ENCODE measurements around the gene ARSA. TPM values are rescaled to one million over a fixed set of nuclear protein-coding genes. Genes with fewer than 3 reads are reported as not detected.

Gene ARSA
- total RNA-seq, 4 donors from 2014 or later = 8.8 to 17.8 (median 10.2) TPM

DNA sequence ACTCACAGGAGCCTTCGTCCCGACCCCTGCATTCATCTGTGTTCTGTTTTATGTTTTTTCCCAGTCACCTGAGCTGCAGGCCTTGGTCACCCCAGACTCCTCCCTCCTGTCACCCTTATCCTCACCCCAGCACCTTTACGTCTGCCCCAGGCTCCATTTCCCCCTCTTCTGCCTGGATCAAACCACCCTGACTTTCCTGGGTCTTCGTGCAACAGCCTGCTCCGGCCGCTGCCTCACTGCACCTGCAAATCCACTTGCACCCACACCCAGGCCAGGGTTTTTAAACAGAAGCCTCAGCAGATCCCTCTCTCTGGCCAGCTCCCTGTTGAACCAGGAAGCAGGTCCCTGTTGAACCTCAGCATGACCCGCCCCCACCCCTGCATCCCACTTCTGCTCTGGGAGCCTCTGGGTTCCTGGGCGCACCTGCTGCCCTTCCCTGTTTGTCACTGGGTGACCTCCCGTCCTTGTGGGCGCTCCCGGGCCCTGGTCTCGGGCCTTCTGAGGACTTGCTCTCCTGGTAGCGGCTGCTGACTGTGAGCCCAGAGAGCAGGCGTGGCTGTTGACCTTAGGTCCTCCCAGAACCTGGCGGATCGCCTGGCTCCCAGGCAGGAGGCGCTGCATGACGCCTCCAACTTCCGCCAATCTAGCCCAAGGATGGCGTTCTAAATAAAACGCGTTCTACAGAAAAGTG is 14.5 kb downstream of the ARSA start:
- DNase-seq = peak; percentile 40 to 64
- no peaks in the 10 kb centered on the region for H3K9me3 ChIP-seq
- H3K27ac ChIP-seq = peak overlapping the region in 2 of 4 donors; percentile 8 to 45
- TF ChIP-seq, protein P1, sequence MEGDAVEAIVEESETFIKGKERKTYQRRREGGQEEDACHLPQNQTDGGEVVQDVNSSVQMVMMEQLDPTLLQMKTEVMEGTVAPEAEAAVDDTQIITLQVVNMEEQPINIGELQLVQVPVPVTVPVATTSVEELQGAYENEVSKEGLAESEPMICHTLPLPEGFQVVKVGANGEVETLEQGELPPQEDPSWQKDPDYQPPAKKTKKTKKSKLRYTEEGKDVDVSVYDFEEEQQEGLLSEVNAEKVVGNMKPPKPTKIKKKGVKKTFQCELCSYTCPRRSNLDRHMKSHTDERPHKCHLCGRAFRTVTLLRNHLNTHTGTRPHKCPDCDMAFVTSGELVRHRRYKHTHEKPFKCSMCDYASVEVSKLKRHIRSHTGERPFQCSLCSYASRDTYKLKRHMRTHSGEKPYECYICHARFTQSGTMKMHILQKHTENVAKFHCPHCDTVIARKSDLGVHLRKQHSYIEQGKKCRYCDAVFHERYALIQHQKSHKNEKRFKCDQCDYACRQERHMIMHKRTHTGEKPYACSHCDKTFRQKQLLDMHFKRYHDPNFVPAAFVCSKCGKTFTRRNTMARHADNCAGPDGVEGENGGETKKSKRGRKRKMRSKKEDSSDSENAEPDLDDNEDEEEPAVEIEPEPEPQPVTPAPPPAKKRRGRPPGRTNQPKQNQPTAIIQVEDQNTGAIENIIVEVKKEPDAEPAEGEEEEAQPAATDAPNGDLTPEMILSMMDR (IDR thresholded peaks at IDR 0.05 in 4 of 5, conservative IDR thresholded peaks at IDR 0.05 in 1 of 5) = no peak
- TF ChIP-seq POLR2A (IDR thresholded peaks at IDR 0.05) = no peak
- no peaks in the 10 kb centered on the region for H3K4me1 ChIP-seq
- intact Hi-C loops (cut with DNase I; ENCODE audit: low total_unique reads) (no loop called here), in situ Hi-C loops (cut with MboI; ENCODE audit: low sequenced_read_pairs in 4 of 4) (no loop called here)
- no peaks in the 10 kb centered on the region for H3K27me3 ChIP-seq
- no peak overlapping the region for H3K4me3 ChIP-seq
- no peaks in the 10 kb centered on the region for H3K36me3 ChIP-seq
- ATAC-seq = peak; percentile 63 to 64

DNA sequence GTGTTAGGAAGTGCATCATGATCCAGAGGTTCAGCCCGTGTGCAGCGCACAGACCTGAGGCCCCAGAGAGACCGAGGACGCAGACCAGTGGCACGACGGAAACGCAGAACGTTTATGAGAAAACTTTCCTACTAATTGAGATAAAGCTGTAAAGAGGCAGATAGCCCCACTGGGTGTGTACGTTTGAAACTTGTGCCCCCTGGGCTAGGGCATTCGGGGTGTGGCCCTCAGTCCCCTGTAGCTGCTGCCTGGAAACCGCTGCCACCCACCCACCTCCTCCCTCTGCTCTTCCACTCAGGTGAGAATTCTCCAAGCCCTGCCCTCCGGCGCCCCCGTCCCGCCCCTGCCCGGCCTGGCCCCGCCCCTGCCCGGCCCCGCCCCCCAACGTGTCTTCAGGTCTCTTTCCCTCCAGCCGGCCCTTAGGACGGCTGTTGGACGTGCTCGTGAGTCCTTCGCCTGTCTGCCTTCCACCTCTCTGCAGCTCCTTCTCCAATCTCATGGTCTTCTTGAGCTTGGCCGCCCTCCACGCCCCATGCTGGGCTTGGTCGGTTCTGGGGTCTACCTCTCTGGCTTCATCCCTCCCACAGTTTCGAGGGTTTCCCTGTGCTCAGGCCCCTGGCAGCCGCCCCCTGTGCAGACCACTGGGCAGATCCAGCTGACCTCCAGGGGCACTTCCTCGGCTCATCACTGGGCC is 15.3 kb downstream of the ARSA start:
- DNase-seq = no peak
- ATAC-seq = peak in 1 of 2 donors; percentile 46

DNA sequence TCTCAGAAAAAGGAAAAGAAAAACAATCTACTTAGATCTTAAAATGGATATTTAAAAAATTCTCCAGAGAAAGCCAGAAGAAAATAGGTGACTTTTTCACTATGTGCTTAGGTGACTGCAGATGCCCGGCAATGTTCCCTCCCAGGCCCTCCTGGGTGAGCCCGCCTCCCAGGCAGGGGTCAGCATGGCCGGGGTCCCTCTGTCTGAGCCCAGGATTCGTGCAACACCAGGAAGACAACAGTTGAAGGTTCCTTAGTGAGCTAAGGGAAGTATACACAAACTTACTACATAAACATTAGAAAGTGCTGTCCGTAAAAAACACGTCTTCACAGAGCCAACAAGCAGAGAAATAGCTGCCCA is 15.8 kb downstream of the ARSA start:
- Histone ChIP-seq H3K9me3 (no peaks in the 10 kb centered on the region), H3K4me1 (no peaks in the 10 kb centered on the region), H3K4me3 (no peak overlapping the region), H3K36me3 (no peaks in the 10 kb centered on the region), H3K27ac (no peak overlapping the region), H3K27me3 (peaks cover 0 to 4% (median under 1%) of the 10 kb centered on the region in 3 donors)
- intact Hi-C loops (cut with DNase I; ENCODE audit: low total_unique reads) (no loop called here), in situ Hi-C loops (cut with MboI; ENCODE audit: low sequenced_read_pairs in 4 of 4) (no loop called here)
- no peak for TF ChIP-seq POLR2A (IDR thresholded peaks at IDR 0.05)
- TF ChIP-seq, protein P1 (IDR thresholded peaks at IDR 0.05 in 4 of 5, conservative IDR thresholded peaks at IDR 0.05 in 1 of 5) = no peak
- DNase-seq (no peak), ATAC-seq (no peak)

More for the DNA sequence above, 15.3 kb downstream of the ARSA start:
- intact Hi-C loops (cut with DNase I; ENCODE audit: low total_unique reads) = no loop called here
- H3K4me3 ChIP-seq = no peak overlapping the region
- H3K27me3 ChIP-seq = peaks cover 0 to 2% (median 0%) of the 10 kb centered on the region in 3 donors
- TF ChIP-seq, protein P1 (IDR thresholded peaks at IDR 0.05 in 4 of 5, conservative IDR thresholded peaks at IDR 0.05 in 1 of 5) = no peak
- TF ChIP-seq POLR2A (IDR thresholded peaks at IDR 0.05) = no peak
- H3K27ac ChIP-seq = no peak overlapping the region
- H3K36me3 ChIP-seq = no peaks in the 10 kb centered on the region
- in situ Hi-C loops (cut with MboI; ENCODE audit: low sequenced_read_pairs in 4 of 4) = no loop called here
- no peaks in the 10 kb centered on the region for H3K4me1 ChIP-seq
- no peaks in the 10 kb centered on the region for H3K9me3 ChIP-seq

DNA sequence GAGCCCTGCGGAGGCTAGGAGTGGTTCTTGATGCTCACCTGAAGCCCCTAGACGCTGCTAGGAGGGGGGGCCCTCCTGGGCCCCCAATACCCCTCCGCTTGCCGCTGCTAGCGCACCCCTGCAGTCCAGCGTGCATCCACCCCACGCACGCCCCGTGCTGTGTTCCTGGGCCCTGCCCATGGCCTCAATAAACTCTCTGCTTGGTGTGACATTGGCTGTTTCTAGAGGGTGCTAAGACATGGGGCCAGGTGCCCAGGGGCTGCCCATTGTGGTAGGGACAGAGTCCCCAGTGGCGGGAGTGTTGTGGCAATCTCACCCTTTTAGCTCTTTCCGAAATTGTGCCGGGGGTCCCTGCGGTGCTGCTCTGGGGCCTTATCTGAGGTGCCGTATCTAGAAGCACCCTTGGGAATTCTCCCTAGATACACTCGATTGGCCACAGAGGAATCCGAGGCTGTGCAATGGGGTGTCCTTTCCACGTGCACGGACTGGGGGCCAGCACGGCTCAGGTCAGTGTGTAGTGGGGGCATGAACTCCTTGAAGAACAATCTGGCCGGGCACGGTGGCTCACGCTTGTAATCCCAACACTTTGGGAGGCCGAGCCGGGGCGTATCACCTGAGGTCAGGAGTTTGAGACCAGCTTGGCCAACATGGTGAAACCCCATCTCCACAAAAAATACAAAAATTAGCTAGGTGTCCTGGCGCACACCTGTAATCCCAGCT is 16.5 kb downstream of the ARSA start:
- TF ChIP-seq, protein P1 (IDR thresholded peaks at IDR 0.05 in 4 of 5, conservative IDR thresholded peaks at IDR 0.05 in 1 of 5) = no peak
- TF ChIP-seq POLR2A (IDR thresholded peaks at IDR 0.05) = no peak
- H3K27ac ChIP-seq = no peak overlapping the region
- H3K36me3 ChIP-seq = no peaks in the 10 kb centered on the region
- no peak for ATAC-seq
- DNase-seq = no peak
- H3K27me3 ChIP-seq = peaks cover 0 to 4% (median 3%) of the 10 kb centered on the region in 3 donors
- H3K4me3 ChIP-seq = no peak overlapping the region
- no peaks in the 10 kb centered on the region for H3K4me1 ChIP-seq
- H3K9me3 ChIP-seq = no peaks in the 10 kb centered on the region
- in situ Hi-C loops (cut with MboI; ENCODE audit: low sequenced_read_pairs in 4 of 4) (no loop called here), intact Hi-C loops (cut with DNase I; ENCODE audit: low total_unique reads) (no loop called here)
